ENCODE data around the gene NFIA.

Gene NFIA

GRCh38 chr1:61149010-61149860 is 66.9 kb downstream of the NFIA start:
- no peak for DNase-seq

GRCh38 chr1:61151565-61151964 is 69.2 kb downstream of the NFIA start:
- no peak for DNase-seq

GRCh38 chr1:61152066-61152465 is 69.7 kb downstream of the NFIA start:
- DNase-seq: no peak

- DNase-seq: peak in 4 of 51 donors; percentile 17 to 59 (median 26)
Measured at GRCh38 chr1:61152469-61153105, 70.2 kb downstream of the NFIA start.

GRCh38 chr1:61156576-61157467 is 74.5 kb downstream of the NFIA start:
- no peak for DNase-seq

GRCh38 chr1:61157468-61157987 is 75.2 kb downstream of the NFIA start:
- DNase-seq: peak in 1 of 51 donors; percentile 13

- no peak for DNase-seq
Measured at GRCh38 chr1:61158591-61158990, 76.2 kb downstream of the NFIA start.

GRCh38 chr1:61160526-61160925 is 78.2 kb downstream of the NFIA start:
- DNase-seq: no peak

- no peak for DNase-seq
Measured at GRCh38 chr1:61162520-61163258, 80.3 kb downstream of the NFIA start.

- DNase-seq: no peak
Measured at GRCh38 chr1:61163355-61163754, 81.0 kb downstream of the NFIA start.

- no peak for DNase-seq
Measured at GRCh38 chr1:61165402-61165801, 83.0 kb downstream of the NFIA start.

- no peak for DNase-seq
Measured at GRCh38 chr1:61167309-61167708, 84.9 kb downstream of the NFIA start.

GRCh38 chr1:61169045-61169444 is 86.7 kb downstream of the NFIA start:
- no peak for DNase-seq

- DNase-seq: no peak
Measured at GRCh38 chr1:61169634-61170033, 87.3 kb downstream of the NFIA start.

GRCh38 chr1:61170328-61171238 is 88.2 kb downstream of the NFIA start:
- no peak for DNase-seq

GRCh38 chr1:61171346-61171745 is 89.0 kb downstream of the NFIA start:
- DNase-seq: no peak

- DNase-seq: no peak
Measured at GRCh38 chr1:61171974-61172373, 89.6 kb downstream of the NFIA start.

- no peak for DNase-seq
Measured at GRCh38 chr1:61173118-61173517, 90.8 kb downstream of the NFIA start.

- DNase-seq: no peak
Measured at GRCh38 chr1:61174060-61174795, 91.9 kb downstream of the NFIA start.

Measured in hypothalamus (tissue), 51 donors.